B cell (primary cell): ENCODE results near the gene JAG2. TPM values are rescaled to one million over a fixed set of nuclear protein-coding genes. Genes with fewer than 3 reads are reported as not detected.

Source experiments
- ATAC-seq: fragments of 200-7000 bp; cut with Tn5 transposase; one replicate; pipeline ENCODE4 v1.10.0; 2021; ENCODE audit warnings: low read depth, mild to moderate bottlenecking, moderate number of reproducible peaks, moderate library complexity
- CTCF ChIA-PET: fragments of 350-600 bp; sonication (Branson Sonifier 250); formaldehyde crosslinking; loops from one replicate; lab custom pipeline; 2021; ENCODE audit warnings: antibody characterized with exemption, inconsistent platforms; lab: Charles Lee
- POLR2A ChIA-PET: fragments of 350-600 bp; sonication (Branson Sonifier 250); formaldehyde crosslinking; loops from one replicate; lab custom pipeline; 2021; ENCODE audit warnings: antibody characterized with exemption; lab: Charles Lee
- DNase-seq: peaks from one replicate; pipeline ENCODE4 v3.0.0; 2013
- H2AFZ ChIP-seq: 2 replicates; pipeline ENCODE4 v1.6.1; 2012; ENCODE audit warnings: mild to moderate bottlenecking, low read depth, low read length; ENCODE audit not compliant: insufficient read depth, poor library complexity, severe bottlenecking
- H3K27ac ChIP-seq, 2 donors: 1 replicate in 1 of 2; 2 replicates in 1 of 2; pipeline ENCODE4 v1.5.1; 2012 to 2013; ENCODE audit warnings: low read length in 2 of 2, mild to moderate bottlenecking in 2 of 2, moderate library complexity in 1 of 2
- H3K27me3 ChIP-seq, 4 experiments: fragments of 200-600 bp in 1 of 4; sonication (generic) in 1 of 4; replicated peaks in 1 of 4; 1 replicate in 2 of 4; 2 replicates in 2 of 4; pipeline versions ENCODE4 v1.6.1 to v1.7.0; 2013 to 2016; ENCODE audit warnings: low read length in 3 of 4, mild to moderate bottlenecking in 2 of 4, mixed read lengths in 1 of 4, moderate library complexity in 1 of 4; ENCODE audit not compliant: insufficient read depth in 4 of 4, control insufficient read depth in 3 of 4; ENCODE audit errors: control extremely low read depth in 1 of 4
- H3K36me3 ChIP-seq, 2 experiments: replicated peaks in 1 of 2; 1 replicate in 1 of 2; 2 replicates in 1 of 2; pipeline versions ENCODE4 v1.6.1 to v1.7.1; 2013; ENCODE audit warnings: low read length in 1 of 2; ENCODE audit not compliant: insufficient read depth in 2 of 2, control insufficient read depth in 1 of 2; ENCODE audit errors: control extremely low read depth in 1 of 2, extremely low read depth in 1 of 2
- H3K4me1 ChIP-seq, 2 donors: fragments of 200-600 bp in 1 of 2; sonication (generic) in 1 of 2; 1 replicate in 1 of 2; 2 replicates in 1 of 2; pipeline versions ENCODE4 v1.5.1 to v1.6.1; 2013 to 2017; ENCODE audit warnings: low read length in 2 of 2; ENCODE audit not compliant: control insufficient read depth in 2 of 2, insufficient read depth in 2 of 2
- H3K4me2 ChIP-seq: replicated peaks from 2 replicates; pipeline ENCODE3; 2012; ENCODE audit warnings: mild to moderate bottlenecking, low read depth, low read length; ENCODE audit not compliant: poor library complexity, severe bottlenecking
- H3K4me3 ChIP-seq, 5 experiments: fragments of 200-600 bp in 1 of 5; sonication (generic) in 1 of 5; 1 replicate in 3 of 5; 2 replicates in 2 of 5; pipeline versions ENCODE4 v1.5.1 to v1.7.0; 2011 to 2016; ENCODE audit warnings: low read length in 4 of 5, mild to moderate bottlenecking in 4 of 5, low read depth in 2 of 5, control low read depth in 1 of 5, moderate library complexity in 1 of 5; ENCODE audit not compliant: insufficient read depth in 1 of 5; ENCODE audit errors: control extremely low read depth in 1 of 5, extremely low read depth in 1 of 5
- H3K79me2 ChIP-seq: fragments of 200-600 bp; sonication (generic); one replicate; pipeline ENCODE4 v1.6.0; 2016; ENCODE audit warnings: low read length; ENCODE audit not compliant: control insufficient read depth, insufficient read depth
- H3K9ac ChIP-seq: fragments of 200-600 bp; sonication (generic); 2 replicates; pipeline ENCODE4 v1.6.1; 2017; ENCODE audit warnings: mild to moderate bottlenecking, low read length, moderate library complexity
- H3K9me3 ChIP-seq, 3 donors: one replicate each; pipeline versions ENCODE4 v1.6.1 to v1.7.1; 2013; ENCODE audit warnings: low read length in 2 of 3; ENCODE audit not compliant: control insufficient read depth in 2 of 3, insufficient read depth in 1 of 3; ENCODE audit errors: control extremely low read depth in 1 of 3
- H4K20me1 ChIP-seq: 2 replicates; pipeline ENCODE4 v1.6.0; 2012; ENCODE audit warnings: mild to moderate bottlenecking, low read length; ENCODE audit not compliant: insufficient read depth, control insufficient read depth, poor library complexity, severe bottlenecking
- H3K27ac Mint-ChIP-seq: one replicate; pipeline ENCODE4 v1.8.0; 2021; ENCODE audit warnings: mixed read lengths
- H3K27me3 Mint-ChIP-seq: one replicate; pipeline ENCODE4 v1.8.0; 2021; ENCODE audit warnings: mixed read lengths
- H3K4me1 Mint-ChIP-seq: one replicate; pipeline ENCODE4 v1.8.0; 2021; ENCODE audit warnings: mixed read lengths
- H3K4me3 Mint-ChIP-seq: one replicate; pipeline ENCODE4 v1.8.0; 2021; ENCODE audit warnings: mixed read lengths
- H3K9me3 Mint-ChIP-seq: one replicate; pipeline ENCODE4 v1.8.0; 2022; ENCODE audit warnings: mixed read lengths; ENCODE audit not compliant: insufficient read depth
- CTCF ChIP-seq: fragments of 200-600 bp; IDR thresholded peaks from one replicate; pipeline ENCODE4 v1.8.0; 2022; ENCODE audit warnings: antibody characterized with exemption, mild to moderate bottlenecking
- EZH2 ChIP-seq: IDR thresholded peaks from 2 replicates; pipeline ENCODE4 v1.6.1; 2012; ENCODE audit warnings: borderline replicate concordance, low read depth, mild to moderate bottlenecking, moderate library complexity, low read length; ENCODE audit not compliant: insufficient read depth, poor library complexity, severe bottlenecking
- WGBS: methylation state at CpG from one replicate; pipeline ENCODE4 v1.1.5; 2013; ENCODE audit warnings: missing lambda C conversion rate; ENCODE audit not compliant: insufficient coverage; 5-methylcytosine and 5-hydroxymethylcytosine counted together
- intact Hi-C: fragments of 100-400 bp; cut with micrococcal nuclease; formaldehyde crosslinking; loops from one replicate; pipeline ENCODE4 v1.10.0; 2022
- polyA plus RNA-seq: library from polyadenylated mRNA; depleted of rRNA; stranded (reverse); fragments of >200 nt; gene quantifications from 2 replicates; pipeline ENCODE4 v1.2.3, GENCODE V29; 2012
- total RNA-seq, 2 donors: library from RNA; stranded (reverse); fragments of 120-200 nt in 1 of 2; gene quantifications; 1 replicate in 1 of 2; 2 replicates in 1 of 2; pipeline versions ENCODE4 v1.2.3 to v1.2.4, GENCODE V29; 2013 to 2022

Gene JAG2
- total and polyA plus RNA-seq, 2 donors (not counting 1 experiment from before 2014, with no cell fraction given), result 0.27 to 0.34 TPM

GRCh38 chr14:105124823-105125222 is 43.8 kb downstream of the JAG2 start:
- ChIA-PET CTCF (interaction anchor here (0.8 kb wide), 1 partner anchor 36 kb away, joined by 3 read pairs; no protein-coding TSS in a partner anchor), POLR2A (no interaction called here)
- no peak for TF ChIP-seq CTCF
- TF ChIP-seq EZH2, result no peak
- Histone ChIP-seq H4K20me1 (no peaks in the 10 kb centered on the region), H3K4me2 (no peak overlapping the region), H3K27me3 (peaks cover 0 to 15% (median 2%) of the 10 kb centered on the region in 4 experiments), H3K9ac (no peak overlapping the region), H3K79me2 (no peaks in the 10 kb centered on the region), H3K9me3 (peaks cover 0 to 18% (median 12%) of the 10 kb centered on the region in 3 donors), H3K36me3 (no peaks in the 10 kb centered on the region), H3K4me1 (no peaks in the 10 kb centered on the region), H2AFZ (no peak overlapping the region), H3K27ac (no peak overlapping the region), H3K4me3 (no peak overlapping the region)
- intact Hi-C loops, result no loop called here
- Mint-ChIP-seq H3K27me3 (peaks cover 58% of the 10 kb centered on the region), H3K4me3 (no peak overlapping the region), H3K9me3 (peaks cover 10% of the 10 kb centered on the region), H3K27ac (no peak overlapping the region), H3K4me1 (no peaks in the 10 kb centered on the region)
- 61% methylated on average over 5 of the region's 5 CpGs for WGBS
- DNase-seq, result no peak
- no peak for ATAC-seq

- Histone ChIP-seq H3K4me3 (no peak overlapping the region), H3K9me3 (peaks cover 0 to 18% (median 12%) of the 10 kb centered on the region in 3 donors), H4K20me1 (no peaks in the 10 kb centered on the region), H3K9ac (no peak overlapping the region), H2AFZ (no peak overlapping the region), H3K79me2 (no peaks in the 10 kb centered on the region), H3K27ac (no peak overlapping the region), H3K27me3 (peaks cover 0 to 15% (median 2%) of the 10 kb centered on the region in 4 experiments), H3K4me2 (no peak overlapping the region), H3K4me1 (no peaks in the 10 kb centered on the region), H3K36me3 (no peaks in the 10 kb centered on the region)
- CTCF ChIA-PET, result interaction anchor here (0.8 kb wide), 1 partner anchor 35 kb away, joined by 3 read pairs; no protein-coding TSS in a partner anchor
- no peak for ATAC-seq
- intact Hi-C loops, result no loop called here
- no peak overlapping the region for H3K27ac Mint-ChIP-seq
- TF ChIP-seq EZH2 (no peak), CTCF (no peak)
- peaks cover 54% of the 10 kb centered on the region for H3K27me3 Mint-ChIP-seq
- H3K4me3 Mint-ChIP-seq, result no peak overlapping the region
- POLR2A ChIA-PET, result no interaction called here
- DNase-seq, result no peak
- WGBS, result 71% methylated on average over 17 of the region's 17 CpGs
- no peaks in the 10 kb centered on the region for H3K4me1 Mint-ChIP-seq
- peaks cover 10% of the 10 kb centered on the region for H3K9me3 Mint-ChIP-seq
Observed at GRCh38 chr14:105123981-105124765, 44.4 kb downstream of the JAG2 start.
